GM19193 (cell line): ENCODE measurements around the gene PRR33.

Experiments
- POLR2A ChIP-seq: IDR thresholded peaks from 4 replicates; pipeline ENCODE4 v1.6.1; 2011; ENCODE audit not compliant: insufficient read depth, insufficient read length; ENCODE audit errors: extremely low read depth

PRR33 gene

GRCh38 chr11:1838426-1839144 lies 53.1 kb downstream of the PRR33 start, which contains the start of gene TNNI2:
Gene TNNI2, plus strand, starts transcription at chr11:1838981. Its CDS starts 716 bp downstream, at chr11:1839697.
- TF ChIP-seq POLR2A = no peak
